AG04450 (cell line): ENCODE data around the gene TBC1D16. TPM values are rescaled to one million over a fixed set of nuclear protein-coding genes. Genes with fewer than 3 reads are reported as not detected.

Source experiments
- CTCF ChIA-PET: fragments of 300-600, 350-600 bp; formaldehyde crosslinking; extraction: SDS; loops from one replicate; lab custom pipeline; 2022; ENCODE audit warnings: antibody characterized with exemption, inconsistent platforms; lab: Charles Lee
- POLR2A ChIA-PET: fragments of 350-600 bp; formaldehyde crosslinking; extraction: SDS; loops from one replicate; lab custom pipeline; 2021; ENCODE audit warnings: antibody characterized with exemption, inconsistent platforms; lab: Yijun Ruan, JAX
- DNase-seq: peaks from one replicate; pipeline ENCODE4 v3.0.0-alpha.2; 2011; ENCODE audit warnings: low read depth, low spot score
- H3K27ac ChIP-seq: one replicate; pipeline ENCODE4 v1.5.1; 2012; ENCODE audit warnings: low read depth, low read length, control low read depth
- H3K27me3 ChIP-seq: one replicate; pipeline ENCODE4 v1.6.0; 2012; ENCODE audit warnings: low read length; ENCODE audit not compliant: control insufficient read depth, insufficient read depth
- H3K4me3 ChIP-seq: 2 replicates; pipeline ENCODE4 v1.5.1; 2011; ENCODE audit warnings: mild to moderate bottlenecking, low read depth, low read length, control low read depth
- H3K9me3 ChIP-seq: 2 replicates; pipeline ENCODE4 v1.5.1; 2012; ENCODE audit warnings: low read length; ENCODE audit not compliant: control insufficient read depth, insufficient read depth
- CTCF ChIP-seq: IDR thresholded peaks from 2 replicates; pipeline ENCODE4 v1.5.1; 2011; ENCODE audit warnings: low read depth, low read length, control low read depth, inconsistent platforms
- polyA plus RNA-seq: library from polyadenylated mRNA; depleted of rRNA; stranded (reverse); fragments of >200 nt; gene quantifications from 2 replicates; pipeline ENCODE4 v1.2.3, GENCODE V29; 2011

The TBC1D16 gene
- polyA plus RNA-seq, 1 experiment = 10.9 TPM

- Histone ChIP-seq H3K27me3 (no peaks in the 10 kb centered on the region), H3K9me3 (peaks cover 6% of the 10 kb centered on the region; the same call in 1 of the 2 replicates), H3K4me3 (no peak overlapping the region), H3K27ac (no peak overlapping the region)
- TF ChIP-seq CTCF = no peak
- ChIA-PET CTCF (no interaction called here), POLR2A (no interaction called here)
- no peak for DNase-seq
Observed at GRCh38 chr17:79980246-79981043, 55.2 kb downstream of the TBC1D16 start.

GRCh38 chr17:79979816-79980215 is 55.9 kb downstream of the TBC1D16 start:
- POLR2A ChIA-PET = no interaction called here
- CTCF ChIA-PET = interaction anchor here (1.2 kb wide), 1 partner anchor 11 kb away, joined by 3 read pairs; no protein-coding TSS in a partner anchor
- no peak for TF ChIP-seq CTCF
- no peak overlapping the region for H3K4me3 ChIP-seq
- no peak for DNase-seq
- H3K9me3 ChIP-seq = peaks cover 6% of the 10 kb centered on the region; the same call in 1 of the 2 replicates
- H3K27ac ChIP-seq = no peak overlapping the region
- H3K27me3 ChIP-seq = no peaks in the 10 kb centered on the region

GRCh38 chr17:79979221-79979741 is 56.4 kb downstream of the TBC1D16 start:
- no peak for TF ChIP-seq CTCF
- POLR2A ChIA-PET = no interaction called here
- Histone ChIP-seq H3K4me3 (no peak overlapping the region), H3K9me3 (peaks cover 6% of the 10 kb centered on the region; the same call in 1 of the 2 replicates), H3K27ac (no peak overlapping the region), H3K27me3 (no peaks in the 10 kb centered on the region)
- CTCF ChIA-PET = interaction anchor here (1.1 to 1.2 kb wide), 2 partner anchors 12 to 29 kb away, joined by 3 read pairs; no protein-coding TSS in a partner anchor
- DNase-seq = no peak

GRCh38 chr17:79978548-79978855 is 57.2 kb downstream of the TBC1D16 start:
- H3K27ac ChIP-seq = no peak overlapping the region
- POLR2A ChIA-PET = no interaction called here
- H3K27me3 ChIP-seq = no peaks in the 10 kb centered on the region
- CTCF ChIA-PET = interaction anchor here (1.1 to 1.2 kb wide), 2 partner anchors 12 to 30 kb away, joined by 3 read pairs; no protein-coding TSS in a partner anchor
- H3K9me3 ChIP-seq = peaks cover 6% of the 10 kb centered on the region; the same call in 1 of the 2 replicates
- no peak for TF ChIP-seq CTCF
- no peak overlapping the region for H3K4me3 ChIP-seq
- DNase-seq = no peak
